A549 (cell line): Measurements from ENCODE around the gene SMAD6. TPM values are rescaled to one million over a fixed set of nuclear protein-coding genes. Genes with fewer than 3 reads are reported as not detected.

Experiments
- CBX8 ChIP-seq: fragments of 200-600 bp; sonication (generic); IDR thresholded peaks from 2 replicates; pipeline ENCODE4 v1.6.1; 2016
- CEBPB ChIP-seq, 2 experiments: fragments of >200 bp in 1 of 2; sonication (Bioruptor Twin) in 1 of 2; formaldehyde crosslinking in 1 of 2; IDR thresholded peaks; 2 replicates each; pipeline ENCODE4 v1.6.1; 2012 to 2016
- EHF ChIP-seq: fragments of 250-450 bp; sonication (Bioruptor Pico); IDR thresholded peaks from 2 replicates; pipeline ENCODE4 v1.5.0; 2020; ENCODE audit warnings: mild to moderate bottlenecking
- EP300 ChIP-seq, 2 experiments: fragments of >200 bp; sonication (Bioruptor Twin); formaldehyde crosslinking; IDR thresholded peaks; 2 replicates in 1 of 2; 3 replicates in 1 of 2; pipeline ENCODE4 v1.6.1; 2016 to 2017
- ESRRA ChIP-seq: fragments of 150-350 bp; IDR thresholded peaks from 2 replicates; pipeline ENCODE4 v1.6.1; 2014; ENCODE audit warnings: mild to moderate bottlenecking, low read length, borderline replicate concordance
- FOXS1 ChIP-seq: fragments of 250-450 bp; sonication (Bioruptor Pico); IDR thresholded peaks from 2 replicates; pipeline ENCODE4 v1.5.0; 2020; ENCODE audit warnings: mild to moderate bottlenecking, moderate library complexity
- HDAC2 ChIP-seq: fragments of 200-600 bp; sonication (generic); IDR thresholded peaks from 2 replicates; pipeline ENCODE4 v1.6.1; 2016
- HEYL ChIP-seq: fragments of 250-450 bp; sonication (Bioruptor Pico); IDR thresholded peaks from 2 replicates; pipeline ENCODE4 v1.8.0; 2021; ENCODE audit warnings: mild to moderate bottlenecking, moderate library complexity
- JUNB ChIP-seq: fragments of >200 bp; sonication (Bioruptor Twin); formaldehyde crosslinking; IDR thresholded peaks from 2 replicates; pipeline ENCODE4 v1.6.1; 2016
- KDM5A ChIP-seq: fragments of 200-600 bp; sonication (generic); IDR thresholded peaks from 2 replicates; pipeline ENCODE4 v1.6.1; 2016; ENCODE audit warnings: antibody characterized with exemption, mild to moderate bottlenecking
- MAFK ChIP-seq: fragments of 450-650 bp; IDR thresholded peaks from 2 replicates; pipeline ENCODE4 v1.6.1; 2014; ENCODE audit not compliant: partially characterized antibody
- MAZ ChIP-seq: fragments of 150-350 bp; IDR thresholded peaks from 2 replicates; pipeline ENCODE4 v1.6.1; 2014; ENCODE audit warnings: antibody characterized with exemption, low read depth, low read length, borderline replicate concordance
- NFE2L2 ChIP-seq: fragments of 150-350 bp; conservative IDR thresholded peaks from 2 replicates; pipeline ENCODE4 v1.6.1; 2014; ENCODE audit warnings: low read length
- NR3C1 ChIP-seq: fragments of >200 bp; sonication (Bioruptor Twin); formaldehyde crosslinking; IDR thresholded peaks from 3 replicates; pipeline ENCODE4 v1.6.1; 2017
- PHF8 ChIP-seq: fragments of 200-600 bp; sonication (generic); IDR thresholded peaks from 2 replicates; pipeline ENCODE4 v1.6.1; 2016; ENCODE audit warnings: low read depth, mild to moderate bottlenecking, antibody characterized with exemption, moderate library complexity, borderline replicate concordance
- POLR2AphosphoS2 ChIP-seq: conservative IDR thresholded peaks from 2 replicates; pipeline ENCODE4 v1.6.1; 2012; ENCODE audit warnings: low read length, improper control_type of control experiment, inconsistent platforms
- RAD21 ChIP-seq, 2 experiments: fragments of >200 bp in 1 of 2; sonication (Bioruptor Twin) in 1 of 2; formaldehyde crosslinking in 1 of 2; IDR thresholded peaks in 1 of 2; conservative IDR thresholded peaks in 1 of 2; 2 replicates in 1 of 2; 3 replicates in 1 of 2; pipeline ENCODE4 v1.6.1; 2012 to 2018; ENCODE audit warnings: inconsistent platforms in 1 of 2
- RCOR1 ChIP-seq: fragments of 150-350 bp; IDR thresholded peaks from 2 replicates; pipeline ENCODE4 v1.6.1; 2014; ENCODE audit warnings: antibody characterized with exemption, low read length, low read depth
- RFX5 ChIP-seq: fragments of 450-650 bp; IDR thresholded peaks from 2 replicates; pipeline ENCODE4 v1.7.1; 2014; ENCODE audit warnings: antibody characterized with exemption, mild to moderate bottlenecking, moderate library complexity
- SMC3 ChIP-seq: fragments of >200 bp; sonication (Bioruptor Twin); formaldehyde crosslinking; IDR thresholded peaks from 3 replicates; pipeline ENCODE4 v1.6.1; 2018; ENCODE audit warnings: inconsistent platforms
- TFCP2L1 ChIP-seq: fragments of 250-450 bp; sonication (Bioruptor Pico); IDR thresholded peaks from 2 replicates; pipeline ENCODE4 v1.5.0; 2021; ENCODE audit warnings: mild to moderate bottlenecking
- TP53 ChIP-seq: fragments of 250-450 bp; sonication (Bioruptor Pico); IDR thresholded peaks from 2 replicates; pipeline ENCODE4 v1.5.0; 2021; ENCODE audit warnings: mild to moderate bottlenecking, moderate library complexity
- ZNF302 ChIP-seq: fragments of 250-450 bp; sonication (Bioruptor Pico); IDR thresholded peaks from 2 replicates; pipeline ENCODE4 v1.9.0; 2021; ENCODE audit warnings: inconsistent platforms, mild to moderate bottlenecking, moderate library complexity
- ZSCAN20 ChIP-seq: fragments of 250-450 bp; sonication (Bioruptor Pico); IDR thresholded peaks from 2 replicates; pipeline ENCODE4 v1.8.0; 2022; ENCODE audit warnings: mild to moderate bottlenecking, moderate library complexity
- polyA plus RNA-seq, 4 experiments: library from polyadenylated mRNA; depleted of rRNA in 3 of 4; stranded (reverse); fragments of >200 nt; fragmentation: RNase III in 1 of 4; extraction: RNeasy Plus Mini Kit Qiagen cat#74134 plus additional on column Dnase treatment in 1 of 4; gene quantifications; 2 replicates in 3 of 4; 3 replicates in 1 of 4; pipeline ENCODE4 v1.2.3, GENCODE V29; 2011 to 2017
- TF ChIP-seq, protein P1 (sequence below): fragments of 250-450 bp; sonication (Bioruptor Pico); IDR thresholded peaks from 2 replicates; pipeline ENCODE4 v1.5.0; 2021; ENCODE audit warnings: mild to moderate bottlenecking, moderate library complexity, borderline replicate concordance
- TF ChIP-seq, protein P2 (sequence below): IDR thresholded peaks from 2 replicates; pipeline ENCODE4 v1.6.1; 2012
- TF ChIP-seq, protein P3 (sequence below): fragments of >200 bp; sonication (Bioruptor Twin); formaldehyde crosslinking; IDR thresholded peaks from 2 replicates; pipeline ENCODE4 v1.6.1; 2016
- TF ChIP-seq, protein P4 (sequence below): IDR thresholded peaks from 2 replicates; pipeline ENCODE4 v1.6.1; 2012; ENCODE audit warnings: low read depth, borderline replicate concordance

Gene SMAD6
- polyA plus RNA-seq, 2 of the 4 experiments (the other 2 are of a cell fraction) = 9.6 to 46.6 TPM

DNA sequence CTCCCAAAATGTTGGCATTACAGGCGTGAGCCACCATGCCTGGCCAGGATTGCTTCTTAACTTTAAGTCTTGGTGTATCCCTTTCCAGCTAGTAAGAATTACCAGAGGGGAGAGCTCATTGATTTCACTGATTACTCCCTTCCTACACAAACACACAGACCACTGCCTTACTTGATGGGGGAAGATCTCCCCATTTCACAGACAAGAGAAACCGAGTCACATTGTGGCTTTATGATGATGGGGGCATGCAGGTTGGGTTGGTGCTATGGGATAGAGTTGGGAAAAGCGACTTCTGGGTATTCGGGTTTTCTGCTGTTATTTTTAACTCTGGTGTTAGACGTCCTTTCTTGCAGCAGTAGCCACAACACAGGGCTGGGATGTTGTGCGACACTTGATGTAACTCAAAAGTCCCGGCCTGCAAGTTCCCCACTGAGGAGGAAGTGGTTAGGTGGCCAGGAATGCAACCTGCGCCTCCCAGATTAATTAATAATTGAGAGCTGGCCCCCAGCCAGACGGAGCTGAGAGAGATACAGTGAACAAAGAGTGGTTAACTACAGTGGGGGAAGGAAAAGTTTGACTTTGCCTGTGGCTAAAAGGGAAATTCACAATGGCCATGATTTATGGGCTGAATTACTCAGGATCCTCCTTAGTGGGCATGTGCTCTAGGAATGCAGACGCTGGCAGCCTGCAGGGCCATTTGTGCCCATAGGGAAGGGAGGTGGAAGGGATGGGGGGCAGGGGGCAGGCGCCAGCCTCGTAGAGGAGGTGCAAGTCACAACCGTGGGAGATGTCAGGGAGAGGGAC is 63.6 kb downstream of the SMAD6 start (continued):
- TF ChIP-seq POLR2AphosphoS2 (no peak), ZSCAN20 (CRISPR knock-in tag) (no peak), HDAC2 (peak; percentile 49; the same call in 1 of the 2 replicates), MAFK (peak; percentile 33), SMC3 (peak; percentile 58), CBX8 (no peak), NFE2L2 (no peak), EP300 (IDR thresholded peaks at IDR 0.05) (peak; percentile 95 to 98), TP53 (CRISPR knock-in tag) (0 out of 2 replicates have a peak, but pooled peaks have one; percentile 65), KDM5A (no peak), MAZ (no peak), PHF8 (no peak), RAD21 (conservative IDR thresholded peaks at IDR 0.05 in 1 of 2, IDR thresholded peaks at IDR 0.05 in 1 of 2) (peak in 1 of 2 experiments; percentile 67; a peak in 4 of 5 replicates), NR3C1 (no peak), ESRRA (no peak), ZNF302 (CRISPR knock-in tag) (no peak; the same call in 1 of the 2 replicates), RCOR1 (no peak), EHF (CRISPR knock-in tag) (0 out of 2 replicates have a peak, but pooled peaks have one; percentile 63), FOXS1 (CRISPR knock-in tag) (peak; percentile 9), JUNB (peak; percentile 96), TFCP2L1 (no peak), RFX5 (no peak), HEYL (0 out of 2 replicates have a peak, but pooled peaks have one; percentile 47), CEBPB (IDR thresholded peaks at IDR 0.05) (peak; percentile 27 to 85; a peak in 3 of 4 replicates)
- TF ChIP-seq, protein P1, sequence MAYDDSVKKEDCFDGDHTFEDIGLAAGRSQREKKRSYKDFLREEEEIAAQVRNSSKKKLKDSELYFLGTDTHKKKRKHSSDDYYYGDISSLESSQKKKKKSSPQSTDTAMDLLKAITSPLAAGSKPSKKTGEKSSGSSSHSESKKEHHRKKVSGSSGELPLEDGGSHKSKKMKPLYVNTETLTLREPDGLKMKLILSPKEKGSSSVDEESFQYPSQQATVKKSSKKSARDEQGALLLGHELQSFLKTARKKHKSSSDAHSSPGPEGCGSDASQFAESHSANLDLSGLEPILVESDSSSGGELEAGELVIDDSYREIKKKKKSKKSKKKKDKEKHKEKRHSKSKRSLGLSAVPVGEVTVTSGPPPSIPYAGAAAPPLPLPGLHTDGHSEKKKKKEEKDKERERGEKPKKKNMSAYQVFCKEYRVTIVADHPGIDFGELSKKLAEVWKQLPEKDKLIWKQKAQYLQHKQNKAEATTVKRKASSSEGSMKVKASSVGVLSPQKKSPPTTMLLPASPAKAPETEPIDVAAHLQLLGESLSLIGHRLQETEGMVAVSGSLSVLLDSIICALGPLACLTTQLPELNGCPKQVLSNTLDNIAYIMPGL (CRISPR knock-in tag) = no peak
- TF ChIP-seq, protein P2, sequence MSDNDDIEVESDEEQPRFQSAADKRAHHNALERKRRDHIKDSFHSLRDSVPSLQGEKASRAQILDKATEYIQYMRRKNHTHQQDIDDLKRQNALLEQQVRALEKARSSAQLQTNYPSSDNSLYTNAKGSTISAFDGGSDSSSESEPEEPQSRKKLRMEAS = peak; percentile 99
- TF ChIP-seq, protein P3, sequence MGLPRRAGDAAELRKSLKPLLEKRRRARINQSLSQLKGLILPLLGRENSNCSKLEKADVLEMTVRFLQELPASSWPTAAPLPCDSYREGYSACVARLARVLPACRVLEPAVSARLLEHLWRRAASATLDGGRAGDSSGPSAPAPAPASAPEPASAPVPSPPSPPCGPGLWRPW = no peak
- TF ChIP-seq, protein P4, sequence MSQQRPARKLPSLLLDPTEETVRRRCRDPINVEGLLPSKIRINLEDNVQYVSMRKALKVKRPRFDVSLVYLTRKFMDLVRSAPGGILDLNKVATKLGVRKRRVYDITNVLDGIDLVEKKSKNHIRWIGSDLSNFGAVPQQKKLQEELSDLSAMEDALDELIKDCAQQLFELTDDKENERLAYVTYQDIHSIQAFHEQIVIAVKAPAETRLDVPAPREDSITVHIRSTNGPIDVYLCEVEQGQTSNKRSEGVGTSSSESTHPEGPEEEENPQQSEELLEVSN = peak; percentile 60; the same call in 1 of the 2 replicates
